GM12878 (cell line): ENCODE data around the gene RAB3C. TPM values are rescaled to one million over a fixed set of nuclear protein-coding genes. Genes with fewer than 3 reads are reported as not detected.

Source experiments
- ATAC-seq: fragments of 200-7000 bp; cut with Tn5 transposase; 3 replicates; pipeline ENCODE4 v1.9.1; 2020; ENCODE audit warnings: mild to moderate bottlenecking, moderate library complexity
- BruUV-seq: library from RNA; stranded (reverse); fragments of 400-500 nt; replicated peaks from 2 replicates; lab custom pipeline; 2021; lab: Mats Ljungman, UMichigan
- CTCF ChIA-PET: fragments of 300-600 bp; sonication (Branson Sonifier 250); formaldehyde crosslinking; extraction: SDS; loops from one replicate; lab custom pipeline; 2021; ENCODE audit warnings: inconsistent platforms; lab: Yijun Ruan, JAX
- POLR2A ChIA-PET: fragments of 350-600 bp; formaldehyde crosslinking; extraction: SDS; loops from one replicate; lab custom pipeline; 2021; ENCODE audit warnings: inconsistent platforms; lab: Charles Lee
- RAD21 ChIA-PET: fragments of 300-600 bp; sonication (Branson Sonifier 250); formaldehyde crosslinking; loops from one replicate; lab custom pipeline; 2023; ENCODE audit warnings: antibody characterized with exemption; ENCODE audit not compliant: unreplicated experiment; lab: Charles Lee
- SMC1A ChIA-PET: fragments of 300-600 bp; sonication (Branson Sonifier 250); formaldehyde crosslinking; loops from one replicate; lab custom pipeline; 2023; ENCODE audit not compliant: unreplicated experiment, uncharacterized antibody; lab: Charles Lee
- DNase-seq: peaks from one replicate; pipeline ENCODE4 v3.0.0-alpha.2; 2011; ENCODE audit warnings: low read depth, low spot score
- FAIRE-seq: peaks from 3 replicates; lab custom pipeline; 2011; peaks lifted over from hg19 to GRCh38; lab: Jason Lieb, UNC
- H2AFZ ChIP-seq: 2 replicates; pipeline ENCODE4 v1.6.0; 2011; ENCODE audit warnings: low read depth, low read length, control low read depth; ENCODE audit not compliant: control insufficient read depth
- H3K27ac ChIP-seq: 2 replicates; pipeline ENCODE4 v1.5.1; 2011; ENCODE audit warnings: control low read depth; ENCODE audit not compliant: control insufficient read depth, insufficient read depth
- H3K27me3 ChIP-seq, 2 experiments: replicated peaks in 1 of 2; 2 replicates each; pipeline versions ENCODE4 v1.6.0 to v1.6.1; 2011; ENCODE audit warnings: low read length in 1 of 2; ENCODE audit not compliant: control insufficient read depth in 2 of 2, insufficient read depth in 2 of 2
- H3K36me3 ChIP-seq, 2 experiments: 2 replicates each; pipeline ENCODE4 v1.5.1; 2011; ENCODE audit warnings: low read length in 1 of 2; ENCODE audit not compliant: control insufficient read depth in 2 of 2, insufficient read depth in 2 of 2
- H3K4me1 ChIP-seq: 2 replicates; pipeline ENCODE4 v1.6.1; 2011; ENCODE audit warnings: mild to moderate bottlenecking, low read length, moderate library complexity, mixed read lengths; ENCODE audit not compliant: control insufficient read depth, insufficient read depth
- H3K4me2 ChIP-seq: 2 replicates; pipeline ENCODE4 v1.6.0; 2011; ENCODE audit warnings: control low read depth; ENCODE audit not compliant: control insufficient read depth, insufficient read depth
- H3K4me3 ChIP-seq: fragments of 200-600 bp; sonication (generic); 2 replicates; pipeline ENCODE4 v1.5.1; 2016
- H3K79me2 ChIP-seq: 2 replicates; pipeline ENCODE4 v1.6.0; 2011; ENCODE audit warnings: low read length; ENCODE audit not compliant: control insufficient read depth, insufficient read depth
- H3K9ac ChIP-seq: 2 replicates; pipeline ENCODE4 v1.8.0; 2011; ENCODE audit warnings: low read length, control low read depth, mixed read lengths; ENCODE audit not compliant: control insufficient read depth, insufficient read depth
- H3K9me3 ChIP-seq: replicated peaks from 3 replicates; pipeline ENCODE4 v1.5.1; 2011; ENCODE audit warnings: mild to moderate bottlenecking, low read length; ENCODE audit not compliant: control insufficient read depth, insufficient read depth
- H4K20me1 ChIP-seq: 2 replicates; pipeline ENCODE4 v1.6.0; 2011; ENCODE audit not compliant: control insufficient read depth, insufficient read depth
- DPF2 ChIP-seq: fragments of 450-650 bp; IDR thresholded peaks from 2 replicates; pipeline ENCODE4 v1.6.1; 2017; ENCODE audit warnings: mild to moderate bottlenecking
- FOXM1 ChIP-seq: IDR thresholded peaks from 2 replicates; pipeline ENCODE4 v1.6.1; 2012; ENCODE audit warnings: low read depth, mild to moderate bottlenecking, inconsistent platforms, low read length, moderate library complexity
- NBN ChIP-seq: fragments of 450-650 bp; IDR thresholded peaks from 2 replicates; pipeline ENCODE4 v1.6.1; 2016
- NR2F1 ChIP-seq: fragments of 450-650 bp; conservative IDR thresholded peaks from 2 replicates; pipeline ENCODE4 v1.6.1; 2017; ENCODE audit warnings: mild to moderate bottlenecking
- PML ChIP-seq: IDR thresholded peaks from 2 replicates; pipeline ENCODE4 v1.6.1; 2012; ENCODE audit warnings: low read length, inconsistent platforms
- POLR2A ChIP-seq: IDR thresholded peaks from 2 replicates; pipeline ENCODE4 v1.6.1; 2011; ENCODE audit warnings: low read depth, mild to moderate bottlenecking, low read length
- SPI1 ChIP-seq: IDR thresholded peaks from 2 replicates; pipeline ENCODE4 v1.6.1; 2011; ENCODE audit warnings: low read depth, mild to moderate bottlenecking, low read length, moderate library complexity, borderline replicate concordance; ENCODE audit not compliant: insufficient read depth
- ZNF207 ChIP-seq: fragments of 450-650 bp; IDR thresholded peaks from 2 replicates; pipeline ENCODE4 v1.6.1; 2014; ENCODE audit warnings: antibody characterized with exemption, mild to moderate bottlenecking, borderline replicate concordance
- ZNF592 ChIP-seq: fragments of 450-650 bp; IDR thresholded peaks from 2 replicates; pipeline ENCODE4 v1.6.1; 2017; ENCODE audit warnings: mild to moderate bottlenecking, moderate library complexity
- WGBS: methylation state at CpG from one replicate; pipeline ENCODE4 v1.1.6; 2016; ENCODE audit warnings: low lambda C conversion rate; ENCODE audit not compliant: insufficient replicate concordance, insufficient coverage; ENCODE audit errors: missing lambda C conversion rate; 5-methylcytosine and 5-hydroxymethylcytosine counted together
- in situ Hi-C: fragments of 300-500 bp; cut with MboI; formaldehyde crosslinking; loops from 9 replicates; pipeline ENCODE4 v1.14.3; 2018; ENCODE audit warnings: mixed read lengths
- intact Hi-C: fragments of 100-400 bp; cut with micrococcal nuclease; formaldehyde crosslinking; loops from one replicate; pipeline ENCODE4 v1.14.2; 2022; ENCODE audit not compliant: unreplicated experiment
- polyA plus RNA-seq, 11 experiments: library from polyadenylated mRNA; depleted of rRNA in 4 of 11; unstranded in 6 of 11; stranded (reverse) in 5 of 11; fragments of >200 nt; fragmentation: Nextera tagmentation in 4 of 11; fragmentation: Illumina TruSeq in 1 of 11; extraction: Ambion mirVana in 4 of 11; extraction: Trizol in 1 of 11; gene quantifications; 1 replicate in 1 of 11; 2 replicates in 10 of 11; pipeline versions ENCODE4 v1.2.1 to v1.2.3, GENCODE V29; 2011 to 2016; ENCODE audit warnings: inconsistent platforms in 2 of 11, missing spikeins in 2 of 11, low read depth in 1 of 11
- total RNA-seq, 4 experiments: library from RNA; depleted of rRNA in 3 of 4; stranded (reverse); fragments of >200 nt in 3 of 4; fragmentation: Illumina TruSeq in 1 of 4; extraction: Trizol in 1 of 4; gene quantifications; 2 replicates each; pipeline versions ENCODE4 v1.2.1 to v1.2.3, GENCODE V29; 2013 to 2021

RAB3C gene
- total and polyA plus RNA-seq, 10 of the 15 experiments (the other 5 are each of a cell fraction or from before 2014, with no cell fraction given): not detected

- CTCF ChIA-PET: interaction anchor here (1.5 kb wide), 1 partner anchor 47 kb away, joined by 3 read pairs; no protein-coding TSS in a partner anchor
- SMC1A ChIA-PET: no interaction called here
- peak; percentile 57 for ATAC-seq
- Histone ChIP-seq H3K36me3 (no peaks in the 10 kb centered on the region), H4K20me1 (no peaks in the 10 kb centered on the region), H3K4me1 (no peaks in the 10 kb centered on the region), H2AFZ (no peak overlapping the region), H3K9me3 (no peaks in the 10 kb centered on the region), H3K4me2 (no peak overlapping the region), H3K9ac (no peak overlapping the region), H3K27me3 (no peaks in the 10 kb centered on the region), H3K4me3 (no peak overlapping the region), H3K27ac (no peak overlapping the region), H3K79me2 (no peaks in the 10 kb centered on the region)
- RAD21 ChIA-PET: no interaction called here
- POLR2A ChIA-PET: no interaction called here
- no TSS peak for BruUV-seq
- in situ Hi-C loops: no loop called here
- intact Hi-C loops: loop anchor here (5.0 kb wide), 1 partner anchor 36 kb away; the partner anchor contains the start of gene RAB3C
- FAIRE-seq: no peak
- peak; percentile 31; the same call in 1 of the 2 replicates for TF ChIP-seq SPI1
- no peak for TF ChIP-seq FOXM1
- TF ChIP-seq NBN: no peak
- TF ChIP-seq PML: no peak
- peak; percentile 61; the same call in 1 of the 2 replicates for TF ChIP-seq NR2F1
- TF ChIP-seq DPF2: no peak
- DNase-seq: no peak
Observed at GRCh38 chr5:58545912-58546311, 37.0 kb upstream of the RAB3C start.

GRCh38 chr5:58548068-58548467 lies 34.8 kb upstream of the RAB3C start:
- H4K20me1 ChIP-seq: no peaks in the 10 kb centered on the region
- no peak overlapping the region for H3K4me2 ChIP-seq
- WGBS: 41% methylated on average over 2 of the region's 2 CpGs
- ATAC-seq (no peak), FAIRE-seq (no peak), DNase-seq (no peak)
- H3K4me3 ChIP-seq: no peak overlapping the region
- POLR2A ChIA-PET: no interaction called here
- no peaks in the 10 kb centered on the region for H3K79me2 ChIP-seq
- no TSS peak for BruUV-seq
- SMC1A ChIA-PET: no interaction called here
- no peak overlapping the region for H3K27ac ChIP-seq
- CTCF ChIA-PET: no interaction called here
- intact Hi-C loops: loop anchor here (5.0 kb wide), 1 partner anchor 34 kb away; the partner anchor contains the start of gene RAB3C
- RAD21 ChIA-PET: no interaction called here
- H3K27me3 ChIP-seq: no peaks in the 10 kb centered on the region
- no peaks in the 10 kb centered on the region for H3K9me3 ChIP-seq
- no peak overlapping the region for H2AFZ ChIP-seq
- no peaks in the 10 kb centered on the region for H3K36me3 ChIP-seq
- no peak for TF ChIP-seq ZNF592
- no peak for TF ChIP-seq POLR2A
- TF ChIP-seq ZNF207: no peak
- H3K4me1 ChIP-seq: no peaks in the 10 kb centered on the region
- H3K9ac ChIP-seq: no peak overlapping the region
- in situ Hi-C loops: no loop called here
